Measurements from ENCODE around the gene PDIA6.

- no peak for TF ChIP-seq POLR2A (IDR thresholded peaks at IDR 0.05)
- TF ChIP-seq, protein P1, sequence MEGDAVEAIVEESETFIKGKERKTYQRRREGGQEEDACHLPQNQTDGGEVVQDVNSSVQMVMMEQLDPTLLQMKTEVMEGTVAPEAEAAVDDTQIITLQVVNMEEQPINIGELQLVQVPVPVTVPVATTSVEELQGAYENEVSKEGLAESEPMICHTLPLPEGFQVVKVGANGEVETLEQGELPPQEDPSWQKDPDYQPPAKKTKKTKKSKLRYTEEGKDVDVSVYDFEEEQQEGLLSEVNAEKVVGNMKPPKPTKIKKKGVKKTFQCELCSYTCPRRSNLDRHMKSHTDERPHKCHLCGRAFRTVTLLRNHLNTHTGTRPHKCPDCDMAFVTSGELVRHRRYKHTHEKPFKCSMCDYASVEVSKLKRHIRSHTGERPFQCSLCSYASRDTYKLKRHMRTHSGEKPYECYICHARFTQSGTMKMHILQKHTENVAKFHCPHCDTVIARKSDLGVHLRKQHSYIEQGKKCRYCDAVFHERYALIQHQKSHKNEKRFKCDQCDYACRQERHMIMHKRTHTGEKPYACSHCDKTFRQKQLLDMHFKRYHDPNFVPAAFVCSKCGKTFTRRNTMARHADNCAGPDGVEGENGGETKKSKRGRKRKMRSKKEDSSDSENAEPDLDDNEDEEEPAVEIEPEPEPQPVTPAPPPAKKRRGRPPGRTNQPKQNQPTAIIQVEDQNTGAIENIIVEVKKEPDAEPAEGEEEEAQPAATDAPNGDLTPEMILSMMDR (IDR thresholded peaks at IDR 0.05): no peak
Observed at GRCh38 chr2:10764896-10765295, 47.7 kb downstream of the PDIA6 start.

Data from body of pancreas (tissue), 4 donors.